Measurements from ENCODE around the gene TYW1. TPM values are rescaled to one million over a fixed set of nuclear protein-coding genes. Genes with fewer than 3 reads are reported as not detected.
"Not testable (repeated sequence)": the region's sequence is repeated elsewhere in the genome, so short reads cannot be mapped to it uniquely, and the experiment has no call there.

TYW1 gene
- total and polyA plus RNA-seq, 8 donors: 4.0 to 9.2 (median 7.3) TPM

GRCh38 chr7:67018940-67019339, 22.3 kb downstream of the TYW1 start:
- no peaks in the 10 kb centered on the region for H3K9me3 ChIP-seq
- peaks cover 2 to 39% (median 15%) of the 10 kb centered on the region in 3 donors for H3K36me3 ChIP-seq
- 75 to 80% methylated on average over 7 of the region's 7 CpGs for WGBS, 2 donors
- no peak overlapping the region for H3K4me3 ChIP-seq
- no peak for FAIRE-seq
- ATAC-seq: no peak
- H3K4me1 ChIP-seq: no peaks in the 10 kb centered on the region
- TF ChIP-seq CTCF (IDR thresholded peaks at IDR 0.05): no peak
- DNase-seq: no peak
- H3K27ac ChIP-seq: no peak overlapping the region
- intact Hi-C loops (cut with DNase I): no loop called here
- no peaks in the 10 kb centered on the region for H3K27me3 ChIP-seq

GRCh38 chr7:67019562-67020390, 23.1 kb downstream of the TYW1 start:
- no peak overlapping the region for H3K4me3 ChIP-seq
- no peaks in the 10 kb centered on the region for H3K27me3 ChIP-seq
- no peaks in the 10 kb centered on the region for H3K4me1 ChIP-seq
- TF ChIP-seq CTCF (IDR thresholded peaks at IDR 0.05): no peak
- no peak for FAIRE-seq
- H3K9me3 ChIP-seq: no peaks in the 10 kb centered on the region
- intact Hi-C loops (cut with DNase I): no loop called here
- H3K27ac ChIP-seq: no peak overlapping the region
- peaks cover 0 to 37% (median 15%) of the 10 kb centered on the region in 3 donors for H3K36me3 ChIP-seq
- ATAC-seq: peak in 1 of 4 donors; percentile 47
- no peak for DNase-seq
- 81 to 84% methylated on average over 8 of the region's 8 CpGs for WGBS, 2 donors

- TF ChIP-seq CTCF (IDR thresholded peaks at IDR 0.05): no peak
- DNase-seq (no peak), ATAC-seq (no peak), FAIRE-seq (no peak)
- 88 to 89% methylated on average over 7 of the region's 7 CpGs for WGBS, 2 donors
- peaks cover 0 to 35% (median 15%) of the 10 kb centered on the region in 3 donors for H3K36me3 ChIP-seq
- no peak overlapping the region for H3K27ac ChIP-seq
- H3K9me3 ChIP-seq: no peaks in the 10 kb centered on the region
- intact Hi-C loops (cut with DNase I): no loop called here
- H3K27me3 ChIP-seq: no peaks in the 10 kb centered on the region
- H3K4me3 ChIP-seq: no peak overlapping the region
- H3K4me1 ChIP-seq: no peaks in the 10 kb centered on the region
Observed at GRCh38 chr7:67021260-67021659, 24.6 kb downstream of the TYW1 start.

- no peaks in the 10 kb centered on the region for H3K27me3 ChIP-seq
- no peak for FAIRE-seq
- WGBS, 2 donors: 79 to 83% methylated on average over 3 of the region's 3 CpGs
- H3K9me3 ChIP-seq: no peaks in the 10 kb centered on the region
- no peak for TF ChIP-seq CTCF (IDR thresholded peaks at IDR 0.05)
- no peak overlapping the region for H3K4me3 ChIP-seq
- no peak for DNase-seq
- no peaks in the 10 kb centered on the region for H3K4me1 ChIP-seq
- H3K36me3 ChIP-seq: peaks cover 0 to 35% (median 15%) of the 10 kb centered on the region in 3 donors
- intact Hi-C loops (cut with DNase I): no loop called here
- ATAC-seq: no peak
- no peak overlapping the region for H3K27ac ChIP-seq
Observed at GRCh38 chr7:67022511-67022910, 25.9 kb downstream of the TYW1 start.

GRCh38 chr7:67025459-67025858, 28.8 kb downstream of the TYW1 start:
- H3K27me3 ChIP-seq; FAIRE-seq; DNase-seq; intact Hi-C loops (cut with DNase I); H3K27ac ChIP-seq; H3K4me3 ChIP-seq; H3K4me1 ChIP-seq; H3K9me3 ChIP-seq; ATAC-seq: not testable (repeated sequence)
- H3K36me3 ChIP-seq: peaks cover 0 to 19% (median 5%) of the 10 kb centered on the region in 3 donors
- WGBS, 2 donors: 96 to 97% methylated on average over 1 of the region's 1 CpG

GRCh38 chr7:67031685-67032084, 35.1 kb downstream of the TYW1 start:
- H3K27ac ChIP-seq; ATAC-seq; intact Hi-C loops (cut with DNase I); H3K27me3 ChIP-seq; DNase-seq; FAIRE-seq; H3K4me1 ChIP-seq; H3K9me3 ChIP-seq; H3K4me3 ChIP-seq; H3K36me3 ChIP-seq: not testable (repeated sequence)
- WGBS, 2 donors: 87 to 92% methylated on average over 1 of the region's 2 CpGs
